ENCODE results near the gene LRRC3C. TPM values are rescaled to one million over a fixed set of nuclear protein-coding genes. Genes with fewer than 3 reads are reported as not detected.

LRRC3C gene
- total RNA-seq, 1 donor from 2014 or later: not detected

DNA sequence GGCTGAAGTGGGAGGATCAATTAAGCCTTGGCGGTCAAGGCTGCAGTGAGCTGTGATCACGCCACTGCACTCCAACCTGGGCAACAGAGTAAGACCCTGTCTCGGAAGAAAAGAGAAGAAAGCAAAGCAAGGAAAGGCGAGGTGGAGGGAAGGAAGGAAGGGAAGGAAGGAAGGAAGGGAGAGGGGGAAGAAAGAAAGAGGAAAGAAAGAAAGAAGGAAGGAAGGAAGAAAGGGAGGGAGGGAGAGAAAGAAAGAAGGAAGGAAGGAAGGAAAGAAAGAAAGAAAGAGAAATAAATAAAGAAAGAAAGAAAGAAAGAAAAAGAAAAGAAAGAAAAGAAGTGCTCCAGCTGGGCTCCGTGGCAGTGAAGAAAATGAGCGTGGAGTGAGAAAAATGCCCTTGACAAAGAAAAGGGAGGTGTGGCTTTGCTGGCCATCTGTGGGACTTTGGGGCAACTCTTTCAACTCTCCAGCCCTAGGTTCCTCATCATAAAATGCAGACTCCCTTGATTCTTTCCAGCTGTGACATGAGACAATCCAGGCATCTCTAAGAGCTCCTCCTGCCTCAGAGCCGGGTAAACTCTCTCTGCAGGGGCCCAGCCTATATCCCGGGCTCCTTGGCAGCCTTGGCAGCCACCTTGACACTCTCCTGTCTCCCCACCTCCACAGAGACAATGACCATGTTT is 37.6 kb downstream of the LRRC3C start:
- DNase-seq (ENCODE audit: extremely low spot score, unreplicated experiment): no peak
- no peak overlapping the region for H3K4me3 Mint-ChIP-seq

DNA sequence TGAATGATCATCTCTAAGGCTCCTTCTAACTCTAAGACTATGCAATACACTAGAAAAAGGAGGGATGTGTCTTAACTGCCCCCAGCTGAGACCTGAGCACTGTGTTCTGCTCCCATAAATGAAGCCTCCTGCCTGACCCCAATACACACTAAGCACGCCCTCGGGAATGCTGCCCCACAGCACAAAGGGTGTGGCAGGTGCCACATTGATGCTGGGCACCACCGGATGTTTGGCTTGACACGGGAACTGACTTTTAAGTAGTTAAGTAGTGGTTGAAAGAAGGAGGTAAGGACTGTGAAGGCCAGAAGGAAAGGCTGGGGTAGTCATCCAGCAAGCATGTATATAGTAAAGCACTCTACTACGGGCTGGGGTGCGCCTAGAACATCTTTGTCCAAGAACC is 39.2 kb downstream of the LRRC3C start:
- H3K4me3 Mint-ChIP-seq: no peak overlapping the region
- no peaks in the 10 kb centered on the region for H3K36me3 Mint-ChIP-seq
- H3K4me1 Mint-ChIP-seq (ENCODE audit: unreplicated experiment): no peaks in the 10 kb centered on the region
- no peak for DNase-seq (ENCODE audit: extremely low spot score, unreplicated experiment)
- TF ChIP-seq, protein P1, sequence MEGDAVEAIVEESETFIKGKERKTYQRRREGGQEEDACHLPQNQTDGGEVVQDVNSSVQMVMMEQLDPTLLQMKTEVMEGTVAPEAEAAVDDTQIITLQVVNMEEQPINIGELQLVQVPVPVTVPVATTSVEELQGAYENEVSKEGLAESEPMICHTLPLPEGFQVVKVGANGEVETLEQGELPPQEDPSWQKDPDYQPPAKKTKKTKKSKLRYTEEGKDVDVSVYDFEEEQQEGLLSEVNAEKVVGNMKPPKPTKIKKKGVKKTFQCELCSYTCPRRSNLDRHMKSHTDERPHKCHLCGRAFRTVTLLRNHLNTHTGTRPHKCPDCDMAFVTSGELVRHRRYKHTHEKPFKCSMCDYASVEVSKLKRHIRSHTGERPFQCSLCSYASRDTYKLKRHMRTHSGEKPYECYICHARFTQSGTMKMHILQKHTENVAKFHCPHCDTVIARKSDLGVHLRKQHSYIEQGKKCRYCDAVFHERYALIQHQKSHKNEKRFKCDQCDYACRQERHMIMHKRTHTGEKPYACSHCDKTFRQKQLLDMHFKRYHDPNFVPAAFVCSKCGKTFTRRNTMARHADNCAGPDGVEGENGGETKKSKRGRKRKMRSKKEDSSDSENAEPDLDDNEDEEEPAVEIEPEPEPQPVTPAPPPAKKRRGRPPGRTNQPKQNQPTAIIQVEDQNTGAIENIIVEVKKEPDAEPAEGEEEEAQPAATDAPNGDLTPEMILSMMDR (conservative IDR thresholded peaks at IDR 0.05): no peak
- H3K27ac Mint-ChIP-seq: no peak overlapping the region
- H3K27me3 Mint-ChIP-seq: peaks cover 63% of the 10 kb centered on the region
- H3K9me3 Mint-ChIP-seq: no peaks in the 10 kb centered on the region

More for the DNA sequence above, 37.6 kb downstream of the LRRC3C start:
- no peak overlapping the region for H3K27ac Mint-ChIP-seq
- peaks cover 3% of the 10 kb centered on the region for H3K4me1 Mint-ChIP-seq (ENCODE audit: unreplicated experiment)
- TF ChIP-seq, protein P1 (conservative IDR thresholded peaks at IDR 0.05): no peak
- peaks cover 50% of the 10 kb centered on the region for H3K27me3 Mint-ChIP-seq
- H3K9me3 Mint-ChIP-seq: no peaks in the 10 kb centered on the region
- H3K36me3 Mint-ChIP-seq: no peaks in the 10 kb centered on the region

DNA sequence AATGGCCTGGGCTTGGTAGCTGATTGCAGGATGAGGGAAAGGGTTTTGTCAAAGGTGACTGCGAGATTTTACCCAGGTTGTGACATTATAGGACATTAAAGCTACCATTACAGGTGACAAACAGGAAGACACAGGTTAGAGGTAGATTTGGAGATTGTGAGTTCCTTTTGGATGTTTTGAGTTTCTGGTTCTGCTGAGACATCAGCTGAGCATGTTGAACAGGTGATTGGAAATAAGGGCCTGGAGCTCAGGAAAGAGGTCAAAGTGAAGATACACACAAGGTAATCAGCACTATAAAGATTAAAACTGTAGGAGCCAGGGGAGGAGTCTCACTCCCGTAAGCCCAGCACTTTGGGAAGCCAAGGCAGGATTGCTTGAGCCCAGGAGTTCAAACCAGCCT is 41.2 kb downstream of the LRRC3C start:
- TF ChIP-seq, protein P1 (conservative IDR thresholded peaks at IDR 0.05): no peak
- Mint-ChIP-seq H3K27me3 (peaks cover 74% of the 10 kb centered on the region), H3K4me3 (no peak overlapping the region), H3K36me3 (no peaks in the 10 kb centered on the region), H3K27ac (no peak overlapping the region), H3K4me1 (ENCODE audit: unreplicated experiment) (peaks cover 4% of the 10 kb centered on the region), H3K9me3 (no peaks in the 10 kb centered on the region)
- DNase-seq (ENCODE audit: extremely low spot score, unreplicated experiment): no peak

DNA sequence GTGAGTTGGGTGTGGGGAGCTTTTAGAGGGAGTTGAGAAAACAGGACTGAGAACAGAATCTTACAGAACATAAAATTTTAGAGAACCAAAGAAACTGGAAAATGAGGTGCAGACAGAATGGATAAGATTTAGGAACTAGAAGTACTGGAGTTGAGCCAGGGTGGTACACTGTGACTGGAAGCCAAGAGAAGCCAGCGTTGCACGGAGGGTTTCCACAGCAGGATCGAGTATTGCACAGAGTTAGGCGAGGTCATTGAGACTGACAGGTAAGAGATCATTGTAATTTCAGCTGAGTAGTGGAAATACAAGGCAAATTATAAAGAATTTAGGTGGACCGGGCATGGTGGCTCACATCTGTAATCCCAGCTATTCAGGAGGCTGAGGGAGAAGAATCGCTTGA is 41.8 kb downstream of the LRRC3C start:
- TF ChIP-seq, protein P1 (conservative IDR thresholded peaks at IDR 0.05): no peak
- no peak for DNase-seq (ENCODE audit: extremely low spot score, unreplicated experiment)
- Mint-ChIP-seq H3K4me1 (ENCODE audit: unreplicated experiment) (peaks cover 4% of the 10 kb centered on the region), H3K4me3 (no peak overlapping the region), H3K9me3 (no peaks in the 10 kb centered on the region), H3K27ac (no peak overlapping the region), H3K27me3 (peaks cover 76% of the 10 kb centered on the region), H3K36me3 (no peaks in the 10 kb centered on the region)

DNA sequence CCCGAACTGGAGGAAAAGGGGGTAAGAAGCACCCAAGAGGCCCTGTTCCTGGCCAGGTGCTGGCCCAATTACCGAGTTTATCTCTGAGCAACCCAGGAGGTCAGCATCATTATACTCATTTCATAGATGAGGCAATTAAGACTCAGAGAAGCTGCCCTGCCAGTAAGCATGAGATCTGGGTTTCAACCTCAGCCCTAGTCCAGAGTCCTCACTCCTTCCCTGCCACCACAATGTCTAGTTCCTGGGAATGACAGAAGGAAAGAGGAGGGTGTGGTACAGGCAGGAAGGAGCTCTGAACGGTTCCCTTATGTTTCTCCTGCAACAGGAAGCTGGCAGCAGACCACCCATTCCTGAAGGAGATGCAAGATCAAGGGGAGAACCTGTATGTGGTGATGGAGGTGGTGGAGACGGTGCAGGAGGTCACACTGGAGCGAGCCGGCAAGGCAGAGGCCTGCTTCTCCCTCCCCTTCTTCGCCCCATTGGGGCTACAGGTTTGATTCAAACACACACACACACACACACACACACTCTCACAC is 42.7 kb downstream of the LRRC3C start:
- TF ChIP-seq, protein P1 (conservative IDR thresholded peaks at IDR 0.05): no peak
- Mint-ChIP-seq H3K4me1 (ENCODE audit: unreplicated experiment) (peaks cover 4% of the 10 kb centered on the region), H3K9me3 (no peaks in the 10 kb centered on the region), H3K27ac (no peak overlapping the region), H3K27me3 (peaks cover 71% of the 10 kb centered on the region), H3K4me3 (no peak overlapping the region), H3K36me3 (no peaks in the 10 kb centered on the region)
- DNase-seq (ENCODE audit: extremely low spot score, unreplicated experiment): no peak

All from type B pancreatic cell (in vitro differentiated cells).